ENCODE data around the gene DOLPP1. TPM values are rescaled to one million over a fixed set of nuclear protein-coding genes. Genes with fewer than 3 reads are reported as not detected.

Gene DOLPP1
- total RNA-seq, 1 donor from 2014 or later: 9.5 TPM

DNA sequence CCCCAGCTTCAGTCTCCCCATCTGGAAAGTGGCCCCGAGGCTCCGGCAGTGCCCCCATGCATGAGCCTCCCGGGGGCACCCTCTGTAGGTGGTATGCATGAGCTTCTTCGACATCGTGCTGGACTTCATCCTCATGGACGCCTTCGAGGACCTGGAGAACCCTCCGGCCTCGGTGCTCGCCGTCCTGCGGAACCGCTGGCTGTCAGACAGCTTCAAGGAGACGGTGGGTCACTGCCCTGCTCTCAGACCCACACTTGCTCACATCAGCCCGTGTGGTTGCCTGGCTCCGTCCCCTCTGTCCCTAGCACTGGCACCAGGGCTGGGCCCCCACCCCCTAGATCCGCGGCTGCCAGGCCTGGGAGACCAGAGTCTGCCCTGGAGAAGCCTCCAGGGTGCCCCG lies 12.8 kb upstream of the DOLPP1 start:
- intact Hi-C loops (cut with DNase I): no loop called here
- H3K27ac ChIP-seq: no peak overlapping the region
- peaks cover 66% of the 10 kb centered on the region for H3K36me3 ChIP-seq
- no peak for ATAC-seq
- TF ChIP-seq, protein P1, sequence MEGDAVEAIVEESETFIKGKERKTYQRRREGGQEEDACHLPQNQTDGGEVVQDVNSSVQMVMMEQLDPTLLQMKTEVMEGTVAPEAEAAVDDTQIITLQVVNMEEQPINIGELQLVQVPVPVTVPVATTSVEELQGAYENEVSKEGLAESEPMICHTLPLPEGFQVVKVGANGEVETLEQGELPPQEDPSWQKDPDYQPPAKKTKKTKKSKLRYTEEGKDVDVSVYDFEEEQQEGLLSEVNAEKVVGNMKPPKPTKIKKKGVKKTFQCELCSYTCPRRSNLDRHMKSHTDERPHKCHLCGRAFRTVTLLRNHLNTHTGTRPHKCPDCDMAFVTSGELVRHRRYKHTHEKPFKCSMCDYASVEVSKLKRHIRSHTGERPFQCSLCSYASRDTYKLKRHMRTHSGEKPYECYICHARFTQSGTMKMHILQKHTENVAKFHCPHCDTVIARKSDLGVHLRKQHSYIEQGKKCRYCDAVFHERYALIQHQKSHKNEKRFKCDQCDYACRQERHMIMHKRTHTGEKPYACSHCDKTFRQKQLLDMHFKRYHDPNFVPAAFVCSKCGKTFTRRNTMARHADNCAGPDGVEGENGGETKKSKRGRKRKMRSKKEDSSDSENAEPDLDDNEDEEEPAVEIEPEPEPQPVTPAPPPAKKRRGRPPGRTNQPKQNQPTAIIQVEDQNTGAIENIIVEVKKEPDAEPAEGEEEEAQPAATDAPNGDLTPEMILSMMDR (IDR thresholded peaks at IDR 0.05): no peak
- H3K9me3 ChIP-seq: no peaks in the 10 kb centered on the region
- no peak overlapping the region for H3K4me3 ChIP-seq
- DNase-seq: no peak
- H3K27me3 ChIP-seq (ENCODE audit: low read depth): no peaks in the 10 kb centered on the region
- H3K4me1 ChIP-seq: no peaks in the 10 kb centered on the region

DNA sequence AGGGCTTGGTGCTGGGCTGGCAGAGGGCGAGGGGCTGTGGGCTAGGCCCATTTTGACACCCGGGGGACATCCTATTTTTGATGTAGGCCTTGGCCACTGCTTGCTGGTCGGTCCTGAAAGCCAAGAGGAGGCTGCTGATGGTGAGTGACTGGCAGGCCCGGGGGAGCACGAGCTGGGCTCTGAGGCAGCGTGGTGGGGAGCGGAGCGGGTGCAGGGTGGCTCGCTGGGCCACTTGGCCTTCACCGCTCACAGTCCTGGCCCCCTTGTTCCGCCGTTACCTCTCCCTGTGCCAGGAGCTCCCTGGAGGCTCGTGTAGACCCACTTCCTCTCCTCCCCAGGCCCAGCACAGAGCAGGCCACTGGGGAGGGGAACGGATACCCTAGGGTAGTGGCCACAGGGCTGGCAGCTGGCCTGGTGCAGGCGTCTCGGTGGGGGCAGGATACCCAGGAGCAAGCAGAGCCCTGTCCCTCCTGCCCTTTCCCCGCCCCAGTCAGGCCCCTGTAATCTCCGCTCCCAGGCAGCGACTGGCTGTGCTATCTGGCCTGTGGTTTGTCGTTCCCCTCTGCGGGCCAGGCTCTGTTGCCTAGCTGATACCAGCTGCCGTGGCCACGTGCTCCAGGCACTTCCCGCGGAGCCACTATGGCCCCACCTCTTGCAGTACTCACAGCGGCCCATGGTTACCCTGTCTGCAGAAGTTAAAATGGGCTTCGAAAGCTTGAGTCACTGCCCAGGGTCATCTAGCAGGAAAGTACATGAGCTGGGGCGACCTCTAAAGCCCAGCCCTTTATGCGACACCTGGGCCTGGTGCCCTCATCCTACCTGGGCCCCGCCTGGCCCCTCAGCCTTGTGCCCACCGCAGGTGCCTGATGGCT lies 11.7 kb upstream of the DOLPP1 start:
- Histone ChIP-seq H3K36me3 (peaks cover 56% of the 10 kb centered on the region), H3K4me3 (no peak overlapping the region), H3K27me3 (ENCODE audit: low read depth) (no peaks in the 10 kb centered on the region), H3K4me1 (no peaks in the 10 kb centered on the region), H3K27ac (peak overlapping the region; percentile 54), H3K9me3 (no peaks in the 10 kb centered on the region)
- intact Hi-C loops (cut with DNase I): no loop called here
- TF ChIP-seq, protein P1 (IDR thresholded peaks at IDR 0.05): no peak
- ATAC-seq (peak; percentile 80 to 90), DNase-seq (peak; percentile 85)

DNA sequence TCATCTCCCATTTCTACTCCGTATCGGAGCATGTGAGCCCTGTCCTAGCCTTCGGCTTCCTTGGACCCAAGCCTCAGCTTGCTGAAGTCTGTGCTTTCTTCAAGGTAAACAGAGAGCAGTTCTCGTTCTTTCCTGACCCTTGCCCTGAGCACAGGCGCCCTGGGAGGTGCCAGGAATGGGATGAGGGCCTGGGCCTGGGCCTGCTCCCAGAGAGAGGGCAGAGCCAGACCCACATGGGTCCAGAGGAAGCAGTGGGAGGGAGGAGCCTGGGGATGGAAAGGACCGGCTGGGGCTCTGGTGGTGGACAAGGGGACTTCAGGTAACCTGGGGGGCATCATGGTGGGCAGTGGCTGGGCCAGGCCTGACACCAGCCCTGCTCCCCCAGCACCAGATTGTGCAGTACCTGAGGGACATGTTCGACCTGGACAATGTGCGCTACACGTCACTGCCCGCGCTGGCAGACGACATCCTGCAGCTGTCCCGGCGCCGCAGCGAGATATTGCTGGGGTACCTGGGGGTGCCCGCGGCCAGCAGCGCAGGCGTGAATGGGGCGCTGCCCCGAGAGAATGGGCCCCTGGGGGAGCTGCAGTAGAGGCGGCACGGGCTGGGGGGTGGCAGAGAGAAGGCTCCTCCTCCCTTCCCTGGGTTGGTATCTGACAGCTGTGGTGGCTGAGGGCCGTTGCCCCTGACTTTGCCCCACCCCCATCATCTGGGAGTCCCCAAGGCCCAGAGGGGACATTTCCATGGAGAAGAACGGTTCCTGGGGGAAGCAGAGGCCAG lies 10.9 kb upstream of the DOLPP1 start:
- Histone ChIP-seq H3K4me1 (no peaks in the 10 kb centered on the region), H3K4me3 (no peak overlapping the region), H3K27me3 (ENCODE audit: low read depth) (no peaks in the 10 kb centered on the region), H3K9me3 (no peaks in the 10 kb centered on the region), H3K27ac (peak overlapping the region; percentile 43), H3K36me3 (peaks cover 49% of the 10 kb centered on the region)
- ATAC-seq (no peak), DNase-seq (no peak)
- TF ChIP-seq, protein P1 (IDR thresholded peaks at IDR 0.05): no peak
- intact Hi-C loops (cut with DNase I): no loop called here

DNA sequence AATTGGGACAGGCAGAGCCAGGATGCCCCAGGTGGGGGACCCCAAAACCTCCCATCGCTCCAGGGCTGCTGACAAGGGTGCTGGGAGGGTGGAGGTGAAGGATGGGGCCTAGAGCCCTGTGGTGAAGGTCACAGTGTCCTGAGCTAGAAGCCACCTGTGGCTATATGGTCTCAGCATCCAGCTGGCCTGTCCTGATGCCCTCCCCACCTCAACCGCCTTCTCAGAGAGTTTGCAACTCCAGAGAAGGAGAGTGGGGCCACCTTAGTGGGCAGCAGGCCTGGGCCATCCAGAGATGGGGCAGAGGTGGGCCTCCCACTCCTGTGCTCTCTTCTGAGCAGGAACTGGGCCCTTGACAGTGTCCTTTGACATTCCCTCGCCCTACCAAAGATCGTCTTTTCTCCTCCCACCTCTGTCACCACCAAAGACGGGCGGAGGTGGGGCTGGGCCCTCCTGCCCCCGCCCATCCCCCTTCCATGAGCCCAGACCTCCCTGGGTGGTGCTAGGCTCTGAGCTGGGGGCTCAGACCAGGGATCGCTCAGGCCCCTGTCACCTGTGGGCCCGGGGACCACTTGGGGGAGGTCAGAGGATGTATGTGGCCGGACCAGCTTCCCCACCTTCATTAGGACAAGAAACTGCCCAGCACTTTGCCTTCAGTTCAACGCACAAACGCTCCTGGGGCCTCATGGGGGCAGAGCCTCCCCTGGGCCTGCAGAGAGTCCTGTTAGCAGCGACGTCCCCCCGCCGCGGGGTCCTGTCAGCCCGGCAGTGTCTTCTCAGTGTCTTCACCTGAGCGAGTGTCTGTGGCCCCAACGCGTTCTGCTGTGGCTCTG lies 10.0 kb upstream of the DOLPP1 start:
- ATAC-seq: no peak
- no peak for DNase-seq
- H3K9me3 ChIP-seq: no peaks in the 10 kb centered on the region
- H3K27ac ChIP-seq: no peak overlapping the region
- peaks cover 41% of the 10 kb centered on the region for H3K36me3 ChIP-seq
- intact Hi-C loops (cut with DNase I): no loop called here
- TF ChIP-seq, protein P1 (IDR thresholded peaks at IDR 0.05): no peak
- no peak overlapping the region for H3K4me3 ChIP-seq
- H3K4me1 ChIP-seq: no peaks in the 10 kb centered on the region
- H3K27me3 ChIP-seq (ENCODE audit: low read depth): no peaks in the 10 kb centered on the region

DNA sequence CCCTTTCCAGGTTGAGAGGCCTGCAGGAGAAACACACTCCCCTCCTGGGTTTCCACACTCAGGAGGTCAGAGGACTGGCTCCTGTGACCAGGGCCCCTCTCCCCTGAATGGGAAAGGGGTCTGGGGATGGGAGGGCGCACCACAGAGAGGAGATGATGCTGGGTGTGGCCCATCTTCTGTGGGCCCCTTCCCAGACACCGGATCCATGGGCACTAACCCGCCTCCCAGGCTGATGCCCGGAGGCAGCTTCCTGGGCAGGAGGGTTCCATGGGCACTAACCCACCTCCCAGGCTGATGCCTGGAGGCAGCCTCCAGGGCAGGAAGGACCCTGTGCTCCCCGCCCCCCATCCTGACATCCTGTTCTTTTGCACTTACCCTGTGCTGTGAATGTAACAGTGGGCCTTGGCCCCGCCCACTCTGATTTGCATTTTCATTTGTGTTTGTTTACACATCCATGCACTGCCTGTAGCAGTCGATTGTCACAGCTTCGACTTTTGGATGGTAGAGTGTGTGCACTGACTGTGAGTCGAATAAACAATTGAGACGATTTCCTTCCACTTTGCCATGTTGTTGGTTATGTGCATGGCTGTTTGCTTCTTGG lies 9.3 kb upstream of the DOLPP1 start:
- no peak for ATAC-seq
- TF ChIP-seq, protein P1 (IDR thresholded peaks at IDR 0.05): no peak
- peaks cover 37% of the 10 kb centered on the region for H3K36me3 ChIP-seq
- no peak for DNase-seq
- no peaks in the 10 kb centered on the region for H3K4me1 ChIP-seq
- intact Hi-C loops (cut with DNase I): no loop called here
- H3K27ac ChIP-seq: no peak overlapping the region
- H3K9me3 ChIP-seq: no peaks in the 10 kb centered on the region
- H3K27me3 ChIP-seq (ENCODE audit: low read depth): no peaks in the 10 kb centered on the region
- no peak overlapping the region for H3K4me3 ChIP-seq
